Measurements from ENCODE around the gene UBA1. TPM values are rescaled to one million over a fixed set of nuclear protein-coding genes. Genes with fewer than 3 reads are reported as not detected.

UBA1 gene
- total RNA-seq, 4 donors from 2014 or later, result 72.9 to 187 (median 149) TPM

GRCh38 chrX:47222751-47223350, 29.2 kb downstream of the UBA1 start:
- no peak for DNase-seq
- H3K4me3 ChIP-seq, result no peak overlapping the region
- TF ChIP-seq CTCF (IDR thresholded peaks at IDR 0.05) (no peak), POLR2A (IDR thresholded peaks at IDR 0.05) (no peak)
- no peaks in the 10 kb centered on the region for H3K9me3 ChIP-seq
- peaks cover 0 to 5% of the 10 kb centered on the region in 2 donors for H3K4me1 ChIP-seq
- H3K27me3 ChIP-seq, result no peaks in the 10 kb centered on the region
- no peak overlapping the region for H3K27ac ChIP-seq
- H3K36me3 ChIP-seq, result no peaks in the 10 kb centered on the region
- intact Hi-C loops (cut with DNase I; ENCODE audit: low total_unique reads), result no loop called here

- Histone ChIP-seq H3K27me3 (no peaks in the 10 kb centered on the region), H3K27ac (no peak overlapping the region), H3K9me3 (no peaks in the 10 kb centered on the region), H3K4me1 (peaks cover 0 to 5% of the 10 kb centered on the region in 2 donors), H3K4me3 (no peak overlapping the region), H3K36me3 (no peaks in the 10 kb centered on the region)
- no peak for DNase-seq
- TF ChIP-seq CTCF (IDR thresholded peaks at IDR 0.05), result no peak
- no peak for TF ChIP-seq POLR2A (IDR thresholded peaks at IDR 0.05)
- intact Hi-C loops (cut with DNase I; ENCODE audit: low total_unique reads), result no loop called here
Observed at GRCh38 chrX:47223476-47224250, 30.0 kb downstream of the UBA1 start.

- H3K36me3 ChIP-seq, result no peaks in the 10 kb centered on the region
- no peak overlapping the region for H3K27ac ChIP-seq
- H3K27me3 ChIP-seq, result no peaks in the 10 kb centered on the region
- DNase-seq, result no peak
- H3K4me3 ChIP-seq, result no peak overlapping the region
- H3K4me1 ChIP-seq, result peaks cover 0 to 5% of the 10 kb centered on the region in 2 donors
- intact Hi-C loops (cut with DNase I; ENCODE audit: low total_unique reads), result no loop called here
- TF ChIP-seq CTCF (IDR thresholded peaks at IDR 0.05) (no peak), POLR2A (IDR thresholded peaks at IDR 0.05) (no peak)
- no peaks in the 10 kb centered on the region for H3K9me3 ChIP-seq
Observed at GRCh38 chrX:47224266-47224895, 30.8 kb downstream of the UBA1 start.

- no peak for TF ChIP-seq CTCF (IDR thresholded peaks at IDR 0.05)
- TF ChIP-seq POLR2A (IDR thresholded peaks at IDR 0.05), result no peak
- no peak overlapping the region for H3K27ac ChIP-seq
- intact Hi-C loops (cut with DNase I; ENCODE audit: low total_unique reads), result no loop called here
- no peak for DNase-seq
- no peaks in the 10 kb centered on the region for H3K36me3 ChIP-seq
- peaks cover 0 to under 1% of the 10 kb centered on the region in 2 donors for H3K4me1 ChIP-seq
- no peaks in the 10 kb centered on the region for H3K27me3 ChIP-seq
- no peaks in the 10 kb centered on the region for H3K9me3 ChIP-seq
- H3K4me3 ChIP-seq, result no peak overlapping the region
Observed at GRCh38 chrX:47224896-47225290, 31.3 kb downstream of the UBA1 start.

GRCh38 chrX:47226071-47226470, 32.4 kb downstream of the UBA1 start:
- H3K36me3 ChIP-seq, result no peaks in the 10 kb centered on the region
- DNase-seq, result no peak
- TF ChIP-seq POLR2A (IDR thresholded peaks at IDR 0.05) (no peak), CTCF (IDR thresholded peaks at IDR 0.05) (no peak)

More at GRCh38 chrX:47226071-47226470, 32.4 kb downstream of the UBA1 start:
- no peaks in the 10 kb centered on the region for H3K9me3 ChIP-seq
- no peaks in the 10 kb centered on the region for H3K27me3 ChIP-seq
- no peaks in the 10 kb centered on the region for H3K4me1 ChIP-seq
- no peak overlapping the region for H3K27ac ChIP-seq
- H3K4me3 ChIP-seq, result no peak overlapping the region
- intact Hi-C loops (cut with DNase I; ENCODE audit: low total_unique reads), result no loop called here

Measured in uterus (tissue), 4 donors.